ENCODE data around the gene ZNF425.
"Not testable (repeated sequence)": the region's sequence is repeated elsewhere in the genome, so short reads cannot be mapped to it uniquely, and the experiment has no call there.

Gene ZNF425

DNA sequence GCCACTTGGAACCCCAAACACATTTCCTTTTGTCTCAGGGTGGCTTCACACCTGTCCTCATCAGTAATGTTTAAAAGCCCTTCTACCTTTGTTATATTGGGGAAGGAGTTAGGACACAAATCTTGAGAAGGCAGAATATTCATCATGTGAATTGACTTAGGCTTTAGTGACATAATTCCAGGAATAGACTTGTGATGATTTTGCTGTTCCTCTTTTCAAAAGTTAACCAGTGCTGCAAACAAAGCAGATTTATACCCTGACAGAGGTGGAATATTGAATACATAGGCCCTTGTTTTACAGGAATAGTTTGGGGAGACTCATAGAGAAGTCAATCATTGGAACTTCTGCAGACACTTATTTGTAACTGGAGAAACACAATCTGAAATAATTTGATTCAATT is 62.6 kb downstream of the ZNF425 start:
- no peak for ATAC-seq
- TF ChIP-seq ISL1 (CRISPR knock-in tag; IDR thresholded peaks at IDR 0.05) (no peak), RARB (CRISPR knock-in tag; IDR thresholded peaks at IDR 0.05) (no peak), TCF4 (CRISPR knock-in tag; IDR thresholded peaks at IDR 0.05; ENCODE audit: borderline replicate concordance) (no peak), GLIS3 (CRISPR knock-in tag; IDR thresholded peaks at IDR 0.05) (no peak), PPARA (CRISPR knock-in tag; IDR thresholded peaks at IDR 0.05; ENCODE audit: borderline replicate concordance) (no peak), ZNF565 (CRISPR knock-in tag; conservative IDR thresholded peaks at IDR 0.05; ENCODE audit: low read depth) (no peak), BACH2 (CRISPR knock-in tag; IDR thresholded peaks at IDR 0.05; ENCODE audit: borderline replicate concordance) (no peak), ZFP30 (CRISPR knock-in tag; IDR thresholded peaks at IDR 0.05) (no peak), OSR1 (CRISPR knock-in tag; IDR thresholded peaks at IDR 0.05) (no peak), SNAI2 (CRISPR knock-in tag; IDR thresholded peaks at IDR 0.05) (no peak), ARNTL (CRISPR knock-in tag; IDR thresholded peaks at IDR 0.05; ENCODE audit: borderline replicate concordance, low read depth) (no peak), ZFP3 (CRISPR knock-in tag; IDR thresholded peaks at IDR 0.05) (no peak), CREB5 (CRISPR knock-in tag; IDR thresholded peaks at IDR 0.05; ENCODE audit: low read depth) (no peak), ZC3H10 (CRISPR knock-in tag; IDR thresholded peaks at IDR 0.05) (no peak)

DNA sequence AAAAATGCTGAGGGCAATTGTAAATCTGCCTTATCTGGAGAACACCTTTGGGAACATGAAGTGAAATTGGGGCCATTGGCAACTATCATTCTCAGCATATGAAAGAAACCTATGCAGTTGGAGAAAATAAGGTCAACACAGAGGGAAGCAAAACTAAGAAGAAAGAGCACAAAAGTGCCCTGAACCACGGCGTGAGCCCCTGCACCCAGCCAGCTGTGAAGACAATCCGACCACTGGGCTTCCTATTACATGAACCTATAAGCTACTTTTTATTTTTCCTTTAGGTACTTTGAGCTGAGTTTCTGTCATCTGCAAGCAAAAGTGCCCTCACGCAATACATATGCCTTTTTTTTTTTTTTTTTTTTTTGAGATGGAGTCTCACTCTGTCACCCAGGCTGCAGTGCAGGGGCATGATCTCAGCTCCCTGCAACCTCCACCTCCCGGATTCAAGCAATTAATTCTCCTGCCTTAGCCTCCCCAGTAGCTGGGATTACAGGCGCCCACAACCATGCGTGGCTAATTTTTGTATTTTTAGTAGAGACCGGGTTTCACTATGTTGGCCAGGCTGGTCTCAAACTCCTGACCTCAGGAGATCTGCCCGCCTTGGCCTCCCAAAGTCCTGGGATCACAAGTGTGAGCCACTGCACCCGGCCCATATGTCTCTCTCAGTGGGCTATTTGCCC is 63.8 kb downstream of the ZNF425 start:
- not testable (repeated sequence) for ATAC-seq

GRCh38 chr7:149060156-149060555 is 66.0 kb downstream of the ZNF425 start:
- TF ChIP-seq CSDC2 (CRISPR knock-in tag; IDR thresholded peaks at IDR 0.05) (no peak), GLIS3 (CRISPR knock-in tag; IDR thresholded peaks at IDR 0.05) (no peak), ZFP30 (CRISPR knock-in tag; IDR thresholded peaks at IDR 0.05) (no peak), PATZ1 (CRISPR knock-in tag; IDR thresholded peaks at IDR 0.05; ENCODE audit: borderline replicate concordance) (no peak), SNAI2 (CRISPR knock-in tag; IDR thresholded peaks at IDR 0.05) (no peak), ZNF8 (CRISPR knock-in tag; IDR thresholded peaks at IDR 0.05) (no peak), ZC3H10 (CRISPR knock-in tag; IDR thresholded peaks at IDR 0.05) (no peak), ARNTL (CRISPR knock-in tag; IDR thresholded peaks at IDR 0.05; ENCODE audit: borderline replicate concordance, low read depth) (no peak), ZNF70 (CRISPR knock-in tag; IDR thresholded peaks at IDR 0.05) (no peak), TOX (CRISPR knock-in tag; IDR thresholded peaks at IDR 0.05; ENCODE audit: borderline replicate concordance) (no peak), CSRNP3 (CRISPR knock-in tag; IDR thresholded peaks at IDR 0.05) (no peak), ISL1 (CRISPR knock-in tag; IDR thresholded peaks at IDR 0.05) (no peak), RARB (CRISPR knock-in tag; IDR thresholded peaks at IDR 0.05) (no peak), BACH2 (CRISPR knock-in tag; IDR thresholded peaks at IDR 0.05; ENCODE audit: borderline replicate concordance) (no peak), CREB5 (CRISPR knock-in tag; IDR thresholded peaks at IDR 0.05; ENCODE audit: low read depth) (no peak), ZNF565 (CRISPR knock-in tag; conservative IDR thresholded peaks at IDR 0.05; ENCODE audit: low read depth) (no peak), POU6F1 (CRISPR knock-in tag; IDR thresholded peaks at IDR 0.05; ENCODE audit: borderline replicate concordance, low read depth) (no peak), ESRRG (CRISPR knock-in tag; IDR thresholded peaks at IDR 0.05) (no peak)
- TF ChIP-seq, protein P1, sequence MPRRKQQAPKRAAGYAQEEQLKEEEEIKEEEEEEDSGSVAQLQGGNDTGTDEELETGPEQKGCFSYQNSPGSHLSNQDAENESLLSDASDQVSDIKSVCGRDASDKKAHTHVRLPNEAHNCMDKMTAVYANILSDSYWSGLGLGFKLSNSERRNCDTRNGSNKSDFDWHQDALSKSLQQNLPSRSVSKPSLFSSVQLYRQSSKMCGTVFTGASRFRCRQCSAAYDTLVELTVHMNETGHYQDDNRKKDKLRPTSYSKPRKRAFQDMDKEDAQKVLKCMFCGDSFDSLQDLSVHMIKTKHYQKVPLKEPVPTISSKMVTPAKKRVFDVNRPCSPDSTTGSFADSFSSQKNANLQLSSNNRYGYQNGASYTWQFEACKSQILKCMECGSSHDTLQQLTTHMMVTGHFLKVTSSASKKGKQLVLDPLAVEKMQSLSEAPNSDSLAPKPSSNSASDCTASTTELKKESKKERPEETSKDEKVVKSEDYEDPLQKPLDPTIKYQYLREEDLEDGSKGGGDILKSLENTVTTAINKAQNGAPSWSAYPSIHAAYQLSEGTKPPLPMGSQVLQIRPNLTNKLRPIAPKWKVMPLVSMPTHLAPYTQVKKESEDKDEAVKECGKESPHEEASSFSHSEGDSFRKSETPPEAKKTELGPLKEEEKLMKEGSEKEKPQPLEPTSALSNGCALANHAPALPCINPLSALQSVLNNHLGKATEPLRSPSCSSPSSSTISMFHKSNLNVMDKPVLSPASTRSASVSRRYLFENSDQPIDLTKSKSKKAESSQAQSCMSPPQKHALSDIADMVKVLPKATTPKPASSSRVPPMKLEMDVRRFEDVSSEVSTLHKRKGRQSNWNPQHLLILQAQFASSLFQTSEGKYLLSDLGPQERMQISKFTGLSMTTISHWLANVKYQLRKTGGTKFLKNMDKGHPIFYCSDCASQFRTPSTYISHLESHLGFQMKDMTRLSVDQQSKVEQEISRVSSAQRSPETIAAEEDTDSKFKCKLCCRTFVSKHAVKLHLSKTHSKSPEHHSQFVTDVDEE (CRISPR knock-in tag; IDR thresholded peaks at IDR 0.05) = no peak
- no peak for ATAC-seq

All from SK-N-SH treated with all-trans-retinoic acid at 6 μM for 48 hours (cell line).